OCI-LY7 (cell line): ENCODE measurements around the gene DISC1.

Experiments used
- EZH2phosphoT487 ChIP-seq: fragments of 200-600 bp; sonication (generic); IDR thresholded peaks from 2 replicates; pipeline ENCODE4 v1.6.1; 2018; ENCODE audit warnings: low read depth, borderline replicate concordance, mild to moderate bottlenecking, mixed run types, antibody characterized with exemption, low read length, moderate library complexity, mixed read lengths
- TF ChIP-seq, protein P1 (sequence below): fragments of 200-600 bp; sonication (generic); conservative IDR thresholded peaks from 2 replicates; pipeline ENCODE4 v1.5.1; 2014; ENCODE audit warnings: mild to moderate bottlenecking, antibody characterized with exemption, low read length, moderate library complexity, mixed read lengths

- no peak for TF ChIP-seq EZH2phosphoT487
- TF ChIP-seq, protein P1, sequence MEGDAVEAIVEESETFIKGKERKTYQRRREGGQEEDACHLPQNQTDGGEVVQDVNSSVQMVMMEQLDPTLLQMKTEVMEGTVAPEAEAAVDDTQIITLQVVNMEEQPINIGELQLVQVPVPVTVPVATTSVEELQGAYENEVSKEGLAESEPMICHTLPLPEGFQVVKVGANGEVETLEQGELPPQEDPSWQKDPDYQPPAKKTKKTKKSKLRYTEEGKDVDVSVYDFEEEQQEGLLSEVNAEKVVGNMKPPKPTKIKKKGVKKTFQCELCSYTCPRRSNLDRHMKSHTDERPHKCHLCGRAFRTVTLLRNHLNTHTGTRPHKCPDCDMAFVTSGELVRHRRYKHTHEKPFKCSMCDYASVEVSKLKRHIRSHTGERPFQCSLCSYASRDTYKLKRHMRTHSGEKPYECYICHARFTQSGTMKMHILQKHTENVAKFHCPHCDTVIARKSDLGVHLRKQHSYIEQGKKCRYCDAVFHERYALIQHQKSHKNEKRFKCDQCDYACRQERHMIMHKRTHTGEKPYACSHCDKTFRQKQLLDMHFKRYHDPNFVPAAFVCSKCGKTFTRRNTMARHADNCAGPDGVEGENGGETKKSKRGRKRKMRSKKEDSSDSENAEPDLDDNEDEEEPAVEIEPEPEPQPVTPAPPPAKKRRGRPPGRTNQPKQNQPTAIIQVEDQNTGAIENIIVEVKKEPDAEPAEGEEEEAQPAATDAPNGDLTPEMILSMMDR, result no peak
Observed at GRCh38 chr1:231634323-231635013, 7.9 kb downstream of the DISC1 start.
